ENCODE data around the gene PLA2G2D.

- TF ChIP-seq CTCF (IDR thresholded peaks at IDR 0.05; ENCODE audit: poor library complexity) (no peak), EZH2 (IDR thresholded peaks at IDR 0.05; ENCODE audit: borderline replicate concordance) (no peak)
Observed at GRCh38 chr1:20108366-20109123, 10.8 kb downstream of the PLA2G2D start.
